Breast epithelium (tissue), 4 donors: ENCODE results near the gene ATP6V0E2. TPM values are rescaled to one million over a fixed set of nuclear protein-coding genes. Genes with fewer than 3 reads are reported as not detected.

Experiments
- DNase-seq, 2 donors: peaks; one replicate each; pipeline ENCODE4 v3.0.0-alpha.2; 2019; ENCODE audit warnings: low spot score in 2 of 2
- H3K27ac ChIP-seq, 2 donors: fragments of 200-600 bp; sonication (generic) in 1 of 2; one replicate each; pipeline ENCODE4 v1.5.1; 2016 to 2019; ENCODE audit warnings: mild to moderate bottlenecking in 1 of 2
- H3K27me3 ChIP-seq, 2 donors: fragments of 200-600 bp; sonication (generic) in 1 of 2; one replicate each; pipeline versions ENCODE4 v1.5.1 to v1.6.0; 2017 to 2019; ENCODE audit warnings: control low read depth in 1 of 2, mild to moderate bottlenecking in 1 of 2
- H3K36me3 ChIP-seq: fragments of 200-600 bp; one replicate; pipeline ENCODE4 v1.5.1; 2019
- H3K4me1 ChIP-seq, 2 donors: fragments of 200-600 bp; sonication (generic); one replicate each; pipeline ENCODE4 v1.5.1; 2016 to 2019; ENCODE audit warnings: control low read depth in 1 of 2
- H3K4me3 ChIP-seq, 3 donors: fragments of 200-600 bp; sonication (generic); 1 replicate in 2 of 3; 2 replicates in 1 of 3; pipeline ENCODE4 v1.5.1; 2016 to 2019; ENCODE audit warnings: mild to moderate bottlenecking in 3 of 3, moderate library complexity in 2 of 3
- H3K9me3 ChIP-seq, 2 donors: fragments of 200-600 bp; sonication (generic) in 1 of 2; one replicate each; pipeline ENCODE4 v1.5.1; 2016 to 2019; ENCODE audit warnings: control low read depth in 1 of 2
- POLR2A ChIP-seq: fragments of 450-650 bp; IDR thresholded peaks from one replicate; pipeline ENCODE4 v1.6.1; 2016; ENCODE audit warnings: antibody characterized with exemption, mild to moderate bottlenecking, moderate library complexity
- POLR2AphosphoS5 ChIP-seq, 3 donors: sonication (generic); formaldehyde crosslinking; IDR thresholded peaks; one replicate each; pipeline ENCODE4 v1.6.1; 2017; ENCODE audit warnings: antibody characterized with exemption in 3 of 3
- intact Hi-C: fragments of 100-400 bp; cut with DNase I; formaldehyde crosslinking; loops from one replicate; pipeline ENCODE4 v1.15.1; 2023; ENCODE audit warnings: low total_unique reads
- total RNA-seq, 3 donors: library from RNA; depleted of rRNA; stranded (reverse); fragments of >200 nt; gene quantifications; one replicate each; pipeline ENCODE4 v1.1.0, GENCODE V29; 2016
- TF ChIP-seq, protein P1 (sequence below), 3 donors: fragments of 450-650 bp; IDR thresholded peaks; one replicate each; pipeline ENCODE4 v1.5.1; 2016 to 2017; ENCODE audit warnings: antibody characterized with exemption in 3 of 3, mild to moderate bottlenecking in 3 of 3, moderate library complexity in 3 of 3

Gene ATP6V0E2
- total RNA-seq, 3 donors from 2014 or later, result 18.4 to 29.2 (median 23.1) TPM

DNA sequence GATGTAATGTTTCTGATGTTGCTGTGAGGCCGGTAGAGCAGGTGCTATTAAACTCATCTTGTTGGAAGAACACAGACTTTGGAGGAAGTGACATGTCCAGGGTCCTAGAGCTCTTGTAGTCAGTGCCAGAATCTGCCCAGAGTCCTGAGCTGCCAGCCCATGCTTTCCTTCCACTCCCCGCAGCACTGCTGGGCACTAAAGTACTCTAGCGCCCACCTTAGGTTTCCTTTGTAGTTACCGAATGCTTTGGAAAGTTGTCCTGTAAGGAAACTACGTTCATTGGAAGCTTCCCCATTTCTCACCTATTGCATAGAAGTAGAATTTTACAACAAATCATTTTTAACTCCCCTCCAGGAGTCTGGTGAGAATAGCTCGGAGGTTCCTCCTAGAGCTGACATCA is 24.6 kb upstream of the ATP6V0E2 start:
- DNase-seq, result no peak

DNA sequence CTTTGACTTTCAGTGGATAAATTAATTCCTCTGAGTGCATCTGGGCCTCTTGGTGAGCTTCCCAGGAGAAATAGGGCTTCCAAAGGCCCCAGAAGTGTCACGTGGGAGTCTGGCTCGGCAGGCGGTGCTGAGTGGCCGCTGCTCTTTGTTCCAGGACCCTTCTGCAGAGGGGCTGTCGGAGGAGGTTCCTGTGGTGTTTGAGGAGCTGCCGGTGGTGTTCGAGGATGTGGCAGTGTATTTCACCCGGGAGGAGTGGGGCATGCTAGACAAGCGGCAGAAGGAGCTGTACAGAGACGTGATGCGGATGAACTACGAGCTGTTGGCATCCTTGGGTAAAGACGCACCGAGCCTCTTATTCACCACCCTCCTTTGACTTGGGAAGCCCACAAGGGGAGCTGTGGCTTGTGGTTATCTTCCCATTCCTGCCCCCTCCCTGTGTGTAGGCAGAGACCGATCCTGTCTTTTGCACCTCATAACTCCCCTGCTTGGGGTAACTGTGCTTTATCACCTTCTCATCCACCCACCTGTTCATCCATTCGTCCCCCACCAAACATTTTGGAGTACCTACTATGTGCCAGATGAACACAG is 23.7 kb upstream of the ATP6V0E2 start:
- no peak for DNase-seq
- Histone ChIP-seq H3K4me3 (no peak overlapping the region), H3K4me1 (peaks cover 0 to 3% of the 10 kb centered on the region in 2 donors), H3K27ac (no peak overlapping the region), H3K36me3 (no peaks in the 10 kb centered on the region), H3K27me3 (no peaks in the 10 kb centered on the region), H3K9me3 (no peaks in the 10 kb centered on the region)
- no peak for TF ChIP-seq POLR2AphosphoS5 (IDR thresholded peaks at IDR 0.05)
- no peak for TF ChIP-seq POLR2A
- TF ChIP-seq, protein P1, sequence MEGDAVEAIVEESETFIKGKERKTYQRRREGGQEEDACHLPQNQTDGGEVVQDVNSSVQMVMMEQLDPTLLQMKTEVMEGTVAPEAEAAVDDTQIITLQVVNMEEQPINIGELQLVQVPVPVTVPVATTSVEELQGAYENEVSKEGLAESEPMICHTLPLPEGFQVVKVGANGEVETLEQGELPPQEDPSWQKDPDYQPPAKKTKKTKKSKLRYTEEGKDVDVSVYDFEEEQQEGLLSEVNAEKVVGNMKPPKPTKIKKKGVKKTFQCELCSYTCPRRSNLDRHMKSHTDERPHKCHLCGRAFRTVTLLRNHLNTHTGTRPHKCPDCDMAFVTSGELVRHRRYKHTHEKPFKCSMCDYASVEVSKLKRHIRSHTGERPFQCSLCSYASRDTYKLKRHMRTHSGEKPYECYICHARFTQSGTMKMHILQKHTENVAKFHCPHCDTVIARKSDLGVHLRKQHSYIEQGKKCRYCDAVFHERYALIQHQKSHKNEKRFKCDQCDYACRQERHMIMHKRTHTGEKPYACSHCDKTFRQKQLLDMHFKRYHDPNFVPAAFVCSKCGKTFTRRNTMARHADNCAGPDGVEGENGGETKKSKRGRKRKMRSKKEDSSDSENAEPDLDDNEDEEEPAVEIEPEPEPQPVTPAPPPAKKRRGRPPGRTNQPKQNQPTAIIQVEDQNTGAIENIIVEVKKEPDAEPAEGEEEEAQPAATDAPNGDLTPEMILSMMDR (IDR thresholded peaks at IDR 0.05), result no peak
- intact Hi-C loops, result no loop called here

More for the DNA sequence above, 24.6 kb upstream of the ATP6V0E2 start:
- intact Hi-C loops, result no loop called here
- no peaks in the 10 kb centered on the region for H3K27me3 ChIP-seq
- H3K4me1 ChIP-seq, result no peaks in the 10 kb centered on the region
- no peak overlapping the region for H3K27ac ChIP-seq
- no peaks in the 10 kb centered on the region for H3K9me3 ChIP-seq
- no peaks in the 10 kb centered on the region for H3K36me3 ChIP-seq
- no peak overlapping the region for H3K4me3 ChIP-seq
- TF ChIP-seq, protein P1 (IDR thresholded peaks at IDR 0.05), result no peak
- TF ChIP-seq POLR2A (no peak), POLR2AphosphoS5 (IDR thresholded peaks at IDR 0.05) (no peak)

DNA sequence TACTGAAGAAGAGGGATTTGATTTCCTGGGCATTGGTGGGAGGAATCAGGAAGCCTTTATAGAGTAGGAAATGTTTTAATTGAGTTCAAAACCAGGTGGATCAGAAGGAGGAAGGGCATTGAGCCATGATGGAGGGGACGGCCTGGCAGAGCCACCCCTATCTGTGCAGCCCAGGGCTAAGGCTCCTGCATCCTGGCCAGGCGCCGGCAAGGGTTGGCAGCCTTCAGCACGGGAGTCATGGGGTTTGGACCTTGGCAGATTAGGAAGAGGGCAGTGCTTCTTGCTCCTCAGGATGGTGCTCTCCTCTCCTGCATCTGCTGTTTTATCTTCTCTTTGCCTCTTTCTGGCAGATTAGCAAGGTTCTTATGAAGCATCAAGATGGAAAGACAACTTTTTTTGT is 23.1 kb upstream of the ATP6V0E2 start:
- H3K36me3 ChIP-seq, result no peaks in the 10 kb centered on the region
- intact Hi-C loops, result no loop called here
- TF ChIP-seq, protein P1 (IDR thresholded peaks at IDR 0.05), result no peak
- TF ChIP-seq POLR2A, result no peak
- H3K4me1 ChIP-seq, result peaks cover 0 to 3% of the 10 kb centered on the region in 2 donors
- no peaks in the 10 kb centered on the region for H3K9me3 ChIP-seq
- H3K27ac ChIP-seq, result no peak overlapping the region
- H3K4me3 ChIP-seq, result no peak overlapping the region
- H3K27me3 ChIP-seq, result no peaks in the 10 kb centered on the region
- no peak for DNase-seq

DNA sequence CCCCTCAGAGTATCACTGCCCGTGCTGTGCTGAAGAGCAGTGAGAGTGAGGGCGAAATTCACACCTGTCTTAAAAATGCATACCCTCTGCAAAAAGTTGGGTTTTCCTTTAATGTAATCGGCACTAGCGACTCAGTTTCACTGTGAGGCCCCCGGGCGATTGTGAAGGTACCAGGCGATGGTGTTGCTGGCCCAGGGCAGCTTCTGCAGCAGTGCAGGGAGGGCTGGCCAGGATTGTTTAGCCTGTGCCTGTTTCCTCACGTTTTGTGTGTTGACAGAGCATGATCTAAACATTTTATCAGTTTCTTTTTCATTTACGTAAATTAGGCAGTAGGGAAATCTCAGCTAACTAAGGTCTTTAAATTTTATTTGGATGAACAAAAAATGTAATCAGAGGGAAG is 22.3 kb upstream of the ATP6V0E2 start:
- no peaks in the 10 kb centered on the region for H3K36me3 ChIP-seq
- H3K27ac ChIP-seq, result no peak overlapping the region
- DNase-seq, result no peak
- H3K4me1 ChIP-seq, result peaks cover 0 to 3% of the 10 kb centered on the region in 2 donors
- no peaks in the 10 kb centered on the region for H3K9me3 ChIP-seq
- no peak for TF ChIP-seq POLR2A
- TF ChIP-seq, protein P1 (IDR thresholded peaks at IDR 0.05), result no peak
- no peak for TF ChIP-seq POLR2AphosphoS5 (IDR thresholded peaks at IDR 0.05)
- H3K27me3 ChIP-seq, result no peaks in the 10 kb centered on the region
- no peak overlapping the region for H3K4me3 ChIP-seq
- intact Hi-C loops, result no loop called here

DNA sequence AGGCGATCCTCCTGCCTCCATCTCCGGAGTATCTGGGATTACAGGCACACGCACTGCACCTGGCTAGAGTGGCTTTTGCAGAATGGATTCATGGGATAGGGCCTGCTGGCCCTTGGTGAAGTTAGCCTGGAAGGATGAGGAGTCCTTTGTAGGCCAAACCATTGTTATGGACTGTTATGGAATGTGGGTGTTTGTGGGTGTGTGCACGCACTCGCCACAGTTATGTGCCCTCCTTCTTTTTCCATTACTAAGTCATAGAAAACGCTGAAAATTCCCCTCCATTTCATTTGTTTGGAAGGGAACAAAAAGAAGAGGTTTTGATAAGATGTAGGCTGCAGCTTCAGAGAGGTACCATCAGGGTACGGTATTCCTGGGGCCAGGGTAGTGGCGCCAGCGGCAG is 20.6 kb upstream of the ATP6V0E2 start:
- no peaks in the 10 kb centered on the region for H3K27me3 ChIP-seq
- no peaks in the 10 kb centered on the region for H3K36me3 ChIP-seq
- no peaks in the 10 kb centered on the region for H3K9me3 ChIP-seq
- TF ChIP-seq, protein P1 (IDR thresholded peaks at IDR 0.05), result no peak
- no peak for TF ChIP-seq POLR2A
- TF ChIP-seq POLR2AphosphoS5 (IDR thresholded peaks at IDR 0.05), result no peak
- intact Hi-C loops, result no loop called here
- no peak for DNase-seq
- peaks cover 0 to 3% of the 10 kb centered on the region in 2 donors for H3K4me1 ChIP-seq
- H3K4me3 ChIP-seq, result no peak overlapping the region
- H3K27ac ChIP-seq, result no peak overlapping the region
